ENCODE results near the gene TTC38. TPM values are rescaled to one million over a fixed set of nuclear protein-coding genes. Genes with fewer than 3 reads are reported as not detected.

Gene TTC38
- total RNA-seq, 4 donors from 2014 or later, result 49.8 to 116 (median 76.8) TPM

DNA sequence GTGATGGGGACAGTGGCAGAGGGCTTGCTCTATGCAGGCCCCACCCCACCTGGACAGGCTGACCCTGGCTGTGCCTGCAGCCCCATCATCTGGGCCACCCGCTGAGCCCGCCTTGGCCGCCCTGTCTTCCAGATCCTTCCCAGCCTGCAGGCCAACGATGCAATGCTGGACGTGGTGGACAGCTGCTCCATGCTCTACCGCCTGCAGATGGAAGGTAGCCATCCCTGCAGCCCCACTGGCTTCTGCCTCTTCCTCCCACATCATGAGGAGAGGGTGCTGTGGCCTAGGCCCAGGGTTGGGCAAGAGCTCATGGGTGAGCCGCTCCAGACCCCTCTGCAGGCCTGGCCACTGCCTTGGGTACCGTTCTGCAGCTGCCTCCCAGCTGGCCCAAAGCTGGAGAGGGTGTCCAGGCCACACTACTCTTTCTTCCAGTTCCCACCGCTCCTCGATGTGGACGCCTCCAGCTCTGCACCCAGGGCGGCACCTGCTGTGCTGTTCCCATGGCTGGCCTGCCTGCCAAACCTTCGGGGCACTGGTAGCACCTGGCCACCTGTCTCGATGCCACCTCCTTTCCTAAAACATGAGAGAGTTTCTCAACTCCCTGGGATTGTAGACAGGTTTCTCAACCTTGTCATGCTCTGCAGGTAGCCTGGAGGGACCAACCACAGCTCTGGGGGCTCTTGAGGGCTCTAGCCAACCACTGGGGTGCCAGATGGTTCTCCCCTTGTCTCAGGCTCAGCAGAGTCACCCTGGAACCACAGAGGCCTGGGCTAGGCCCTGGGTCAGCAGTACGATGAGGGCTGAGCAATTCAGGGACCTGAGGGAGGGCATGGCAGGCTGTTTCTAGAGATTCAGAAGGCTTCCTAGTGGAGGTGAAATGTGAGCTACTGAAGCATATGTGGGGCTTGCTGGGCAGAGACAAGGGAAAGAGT, 19.4 kb downstream of the TTC38 start:
- ATAC-seq (ENCODE audit: low FRiP score), result no peak
- TF ChIP-seq, protein P1, sequence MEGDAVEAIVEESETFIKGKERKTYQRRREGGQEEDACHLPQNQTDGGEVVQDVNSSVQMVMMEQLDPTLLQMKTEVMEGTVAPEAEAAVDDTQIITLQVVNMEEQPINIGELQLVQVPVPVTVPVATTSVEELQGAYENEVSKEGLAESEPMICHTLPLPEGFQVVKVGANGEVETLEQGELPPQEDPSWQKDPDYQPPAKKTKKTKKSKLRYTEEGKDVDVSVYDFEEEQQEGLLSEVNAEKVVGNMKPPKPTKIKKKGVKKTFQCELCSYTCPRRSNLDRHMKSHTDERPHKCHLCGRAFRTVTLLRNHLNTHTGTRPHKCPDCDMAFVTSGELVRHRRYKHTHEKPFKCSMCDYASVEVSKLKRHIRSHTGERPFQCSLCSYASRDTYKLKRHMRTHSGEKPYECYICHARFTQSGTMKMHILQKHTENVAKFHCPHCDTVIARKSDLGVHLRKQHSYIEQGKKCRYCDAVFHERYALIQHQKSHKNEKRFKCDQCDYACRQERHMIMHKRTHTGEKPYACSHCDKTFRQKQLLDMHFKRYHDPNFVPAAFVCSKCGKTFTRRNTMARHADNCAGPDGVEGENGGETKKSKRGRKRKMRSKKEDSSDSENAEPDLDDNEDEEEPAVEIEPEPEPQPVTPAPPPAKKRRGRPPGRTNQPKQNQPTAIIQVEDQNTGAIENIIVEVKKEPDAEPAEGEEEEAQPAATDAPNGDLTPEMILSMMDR (IDR thresholded peaks at IDR 0.05), result no peak
- DNase-seq (ENCODE audit: low spot score), result no peak

DNA sequence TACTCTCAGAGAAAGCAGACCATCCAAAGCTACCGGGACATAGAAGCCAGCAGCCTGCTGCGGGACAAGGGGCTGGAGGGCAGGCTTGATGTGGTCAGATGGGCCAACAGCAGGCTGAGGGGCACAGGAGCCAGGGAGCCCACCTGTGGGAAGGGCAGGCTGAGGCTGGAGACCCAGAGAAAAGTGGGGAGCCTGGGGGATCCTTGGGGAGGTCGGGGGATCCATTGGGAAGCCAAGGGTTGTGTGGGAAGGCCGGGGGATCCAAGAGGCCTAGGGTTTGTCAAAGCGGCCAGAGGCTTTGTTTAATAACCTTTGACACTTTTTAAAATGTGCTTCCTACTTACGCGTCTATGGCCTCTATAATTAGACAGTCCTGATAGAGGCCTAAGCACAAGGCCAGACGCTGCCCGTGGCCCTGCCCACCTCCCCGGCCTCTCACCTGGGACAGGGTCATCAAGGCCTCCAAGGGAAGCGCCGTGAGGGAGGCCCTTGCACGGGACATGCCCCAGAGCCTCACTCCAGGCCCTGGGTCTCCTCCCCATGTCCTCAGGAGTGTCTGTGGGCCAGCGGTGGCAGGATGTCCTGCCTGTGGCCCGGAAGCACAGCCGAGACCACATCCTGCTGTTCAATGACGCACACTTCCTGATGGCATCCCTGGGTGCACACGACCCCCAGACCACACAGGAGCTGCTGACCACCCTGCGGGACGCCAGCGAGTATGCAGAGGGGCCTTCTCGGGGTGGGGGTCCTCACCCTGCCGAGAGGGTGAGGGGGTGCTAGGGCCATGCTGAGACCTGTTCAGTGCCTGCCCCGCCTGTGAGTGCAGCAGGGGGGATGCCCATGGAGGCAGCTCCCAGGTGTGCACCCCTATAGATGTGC, 20.3 kb downstream of the TTC38 start:
- DNase-seq (ENCODE audit: low spot score) (no peak), ATAC-seq (ENCODE audit: low FRiP score) (no peak)
- TF ChIP-seq, protein P1 (IDR thresholded peaks at IDR 0.05), result no peak

DNA sequence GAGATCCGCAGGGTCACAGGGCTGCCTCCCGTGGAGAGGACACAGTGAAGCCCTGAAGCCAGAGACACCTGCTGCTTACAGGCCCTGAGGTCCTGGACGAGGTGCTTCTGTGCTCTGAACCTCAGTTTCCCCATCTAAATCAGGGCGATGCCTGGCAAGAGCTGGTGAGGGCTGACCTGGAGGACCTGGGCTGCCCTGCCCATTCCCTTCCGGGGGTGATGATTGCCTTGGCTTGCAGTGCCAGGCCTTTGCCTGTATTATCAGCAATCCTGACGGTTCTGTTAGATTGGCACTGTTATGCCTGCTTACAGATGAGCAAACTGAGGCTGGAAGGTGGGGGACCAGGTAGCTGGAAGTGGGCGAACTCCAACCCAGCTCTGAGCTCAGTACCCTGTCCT, 21.0 kb downstream of the TTC38 start:
- TF ChIP-seq, protein P1 (IDR thresholded peaks at IDR 0.05), result no peak
- DNase-seq (ENCODE audit: low spot score), result no peak

DNA sequence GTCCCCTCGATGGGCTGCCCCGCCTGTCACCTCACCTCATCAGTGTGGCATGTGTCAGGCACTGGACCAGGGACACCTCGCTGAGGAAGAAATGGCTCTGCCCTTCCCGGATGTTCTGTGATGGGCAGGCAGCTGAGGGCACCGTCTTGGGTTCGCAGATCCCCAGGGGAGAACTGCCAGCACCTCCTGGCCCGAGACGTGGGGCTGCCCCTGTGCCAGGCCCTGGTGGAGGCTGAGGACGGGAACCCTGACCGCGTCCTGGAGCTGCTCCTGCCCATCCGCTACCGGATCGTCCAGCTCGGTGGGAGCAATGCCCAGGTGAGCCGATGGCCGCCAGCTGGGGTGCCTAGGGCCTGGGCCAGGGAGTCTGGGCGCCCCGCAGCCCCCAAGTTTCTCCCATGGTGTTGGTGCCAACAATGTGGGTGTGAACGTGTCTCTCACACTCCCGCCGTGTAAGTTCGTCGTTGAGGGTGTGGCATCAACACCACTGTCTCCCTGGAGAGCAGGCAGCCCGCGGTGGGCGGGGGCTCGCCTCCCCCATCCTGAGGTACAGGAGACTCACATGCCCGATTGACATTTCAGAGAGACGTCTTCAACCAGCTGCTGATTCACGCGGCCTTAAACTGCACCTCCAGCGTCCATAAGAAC, 21.6 kb downstream of the TTC38 start:
- TF ChIP-seq, protein P1 (IDR thresholded peaks at IDR 0.05), result no peak
- ATAC-seq (ENCODE audit: low FRiP score) (no peak), DNase-seq (ENCODE audit: low spot score) (no peak)

More for the DNA sequence above, 21.0 kb downstream of the TTC38 start:
- ATAC-seq (ENCODE audit: low FRiP score), result no peak

DNA sequence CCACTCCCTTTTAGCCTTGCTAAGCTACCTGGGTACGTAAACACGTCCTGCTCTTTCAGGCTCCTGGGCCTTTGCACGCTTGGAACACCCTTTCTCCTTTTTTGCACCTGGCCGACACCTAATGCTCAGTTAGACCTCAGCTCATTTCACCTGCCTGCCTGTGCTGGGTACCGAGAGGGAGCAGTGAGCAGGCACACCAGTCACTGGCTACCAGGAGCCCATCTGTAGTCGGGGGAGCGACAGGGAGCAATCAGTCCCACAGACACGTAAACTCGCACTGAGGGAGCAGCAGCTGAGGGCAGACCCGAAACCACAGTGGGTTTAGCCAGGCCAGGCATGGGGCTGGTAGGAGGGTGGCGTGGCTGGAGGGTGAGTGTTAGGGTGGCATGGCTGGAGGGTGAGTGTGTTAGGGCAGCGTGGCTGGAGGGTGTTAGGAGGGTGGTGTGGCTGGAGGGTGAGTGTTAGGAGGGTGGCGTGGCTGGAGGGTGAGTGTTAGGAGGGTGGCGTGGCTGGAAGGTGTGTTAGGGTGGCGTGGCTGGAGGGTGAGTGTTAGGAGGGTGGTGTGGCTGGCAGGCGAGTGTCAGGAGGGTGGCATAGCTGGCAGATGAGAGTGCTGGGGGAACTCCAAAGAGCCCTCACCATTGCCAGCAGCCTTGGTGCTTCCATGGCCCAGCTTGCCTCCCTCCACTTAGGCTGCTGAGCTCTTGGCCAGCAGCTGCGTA, 22.5 kb downstream of the TTC38 start:
- TF ChIP-seq, protein P1 (IDR thresholded peaks at IDR 0.05), result no peak
- DNase-seq (ENCODE audit: low spot score) (no peak), ATAC-seq (ENCODE audit: low FRiP score) (no peak)
